ENCODE measurements around the gene ZDHHC20.
A peak's percentile ranks its signal among the peaks of the same experiment; 100 is the strongest.

The ZDHHC20 gene

DNA sequence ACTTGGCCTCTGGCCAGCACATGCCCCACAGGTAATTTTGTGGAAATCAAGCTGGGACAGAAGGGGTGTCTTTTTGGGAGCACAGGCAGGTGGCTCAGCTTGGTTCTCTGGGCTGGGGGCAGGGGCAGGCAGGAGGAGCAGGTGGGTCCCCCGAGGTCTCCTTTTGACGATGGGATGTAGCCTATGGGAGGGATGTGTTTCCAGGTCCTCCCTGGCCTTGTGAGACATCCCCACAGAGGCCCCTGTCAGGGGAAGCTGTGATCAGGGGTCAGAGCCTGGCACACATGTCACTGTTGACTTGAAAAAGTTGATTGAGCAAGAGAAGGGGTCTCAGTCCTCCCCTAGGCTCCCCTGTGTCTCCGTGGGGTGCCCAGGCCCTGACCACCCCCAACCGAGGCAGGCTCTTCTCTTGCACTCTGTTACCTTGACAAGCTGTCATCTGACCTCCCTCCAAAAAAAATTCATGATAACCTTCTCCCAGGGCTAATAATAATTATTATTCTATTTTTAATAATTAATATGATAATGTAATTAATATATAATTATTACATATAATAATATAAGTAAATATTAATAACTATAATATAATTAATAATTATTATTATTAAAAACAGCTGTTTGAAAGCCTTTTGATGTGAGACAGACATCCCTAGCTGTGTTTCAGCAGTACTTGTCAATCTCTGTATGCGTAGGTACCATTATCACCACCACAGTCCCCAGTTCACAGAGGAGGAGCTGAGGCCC lies 116.2 kb downstream of the ZDHHC20 start:
- DNase-seq (ENCODE audit: low read depth), result no peak
- H3K4me3 ChIP-seq (ENCODE audit: low read depth, low read length), result no peak overlapping the region
- TF ChIP-seq, protein P1, sequence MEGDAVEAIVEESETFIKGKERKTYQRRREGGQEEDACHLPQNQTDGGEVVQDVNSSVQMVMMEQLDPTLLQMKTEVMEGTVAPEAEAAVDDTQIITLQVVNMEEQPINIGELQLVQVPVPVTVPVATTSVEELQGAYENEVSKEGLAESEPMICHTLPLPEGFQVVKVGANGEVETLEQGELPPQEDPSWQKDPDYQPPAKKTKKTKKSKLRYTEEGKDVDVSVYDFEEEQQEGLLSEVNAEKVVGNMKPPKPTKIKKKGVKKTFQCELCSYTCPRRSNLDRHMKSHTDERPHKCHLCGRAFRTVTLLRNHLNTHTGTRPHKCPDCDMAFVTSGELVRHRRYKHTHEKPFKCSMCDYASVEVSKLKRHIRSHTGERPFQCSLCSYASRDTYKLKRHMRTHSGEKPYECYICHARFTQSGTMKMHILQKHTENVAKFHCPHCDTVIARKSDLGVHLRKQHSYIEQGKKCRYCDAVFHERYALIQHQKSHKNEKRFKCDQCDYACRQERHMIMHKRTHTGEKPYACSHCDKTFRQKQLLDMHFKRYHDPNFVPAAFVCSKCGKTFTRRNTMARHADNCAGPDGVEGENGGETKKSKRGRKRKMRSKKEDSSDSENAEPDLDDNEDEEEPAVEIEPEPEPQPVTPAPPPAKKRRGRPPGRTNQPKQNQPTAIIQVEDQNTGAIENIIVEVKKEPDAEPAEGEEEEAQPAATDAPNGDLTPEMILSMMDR (IDR thresholded peaks at IDR 0.05; ENCODE audit: control insufficient read depth, extremely low read depth, insufficient read depth), result no peak

DNA sequence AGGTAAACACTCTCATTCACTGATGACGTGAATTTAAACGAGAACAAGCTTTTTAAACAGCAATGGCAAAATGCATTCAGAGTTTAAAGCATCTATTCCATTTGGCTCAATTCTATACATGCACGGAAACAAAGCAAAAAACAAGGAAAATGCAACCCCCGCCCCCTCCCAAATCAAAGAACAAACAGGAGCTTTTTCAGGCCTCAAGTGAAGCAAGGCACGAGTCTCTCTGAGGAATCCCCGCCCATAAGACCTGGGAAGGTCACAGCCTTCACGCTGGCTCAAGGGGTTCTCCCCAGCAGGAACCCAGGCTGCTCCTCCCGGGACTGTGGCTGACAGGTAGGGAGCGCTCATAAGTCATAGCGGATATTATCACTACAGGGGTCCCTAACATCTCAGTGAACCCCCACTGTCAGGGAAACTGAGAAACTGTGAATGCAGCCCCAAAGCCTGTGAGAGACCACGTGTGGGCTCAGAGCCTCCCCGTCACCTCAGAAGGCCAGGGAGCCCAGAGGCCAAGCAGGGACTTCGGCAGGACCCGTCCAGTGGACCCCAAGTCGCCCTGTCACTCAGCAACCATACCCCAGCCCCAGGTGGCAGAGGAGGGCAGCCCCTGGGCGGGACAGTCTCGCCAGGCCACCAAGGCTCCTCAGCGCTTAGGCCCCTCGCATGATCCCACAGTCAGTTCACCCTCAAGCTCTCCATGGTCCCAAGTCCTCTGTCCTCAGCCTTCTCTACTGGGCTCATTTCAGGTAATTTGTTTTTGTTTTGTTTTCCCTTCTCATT lies 117.3 kb downstream of the ZDHHC20 start:
- no peak for DNase-seq (ENCODE audit: low read depth)
- H3K4me3 ChIP-seq (ENCODE audit: low read depth, low read length), result no peak overlapping the region
- TF ChIP-seq, protein P1 (IDR thresholded peaks at IDR 0.05; ENCODE audit: control insufficient read depth, extremely low read depth, insufficient read depth), result no peak

DNA sequence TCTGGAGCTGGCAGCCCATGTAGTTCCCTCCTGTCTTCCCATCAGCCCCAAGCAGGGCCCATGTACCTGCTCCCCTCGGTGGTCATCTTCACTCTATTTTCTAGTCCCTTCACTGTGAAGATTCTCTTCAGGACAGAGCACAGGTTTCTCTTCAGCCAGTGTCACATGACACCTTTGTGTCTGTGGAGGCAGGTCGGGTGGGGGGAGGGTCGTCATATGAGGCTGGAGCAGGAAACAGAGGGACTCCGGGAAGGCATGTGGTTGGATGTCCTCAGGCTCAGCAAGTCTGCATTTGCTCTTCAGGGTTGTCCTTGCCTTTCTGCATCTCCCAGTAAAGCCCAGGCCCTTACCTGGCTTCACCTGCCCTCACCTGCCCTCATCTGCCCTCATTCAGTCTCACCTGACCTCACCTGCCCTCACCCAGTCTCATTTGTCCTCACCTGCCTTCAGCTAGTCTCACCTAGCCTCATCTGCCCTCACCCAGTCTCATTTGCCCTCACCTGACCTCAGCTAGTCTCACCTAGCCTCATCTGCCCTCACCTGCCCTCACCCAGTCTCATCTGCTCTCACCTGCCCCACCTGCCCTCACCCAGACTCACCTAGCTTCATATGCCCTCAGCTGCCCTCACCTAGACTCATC lies 120.3 kb downstream of the ZDHHC20 start:
- TF ChIP-seq, protein P1 (IDR thresholded peaks at IDR 0.05; ENCODE audit: control insufficient read depth, extremely low read depth, insufficient read depth), result no peak
- no peak overlapping the region for H3K4me3 ChIP-seq (ENCODE audit: low read depth, low read length)
- peak; percentile 11 for DNase-seq (ENCODE audit: low read depth)

DNA sequence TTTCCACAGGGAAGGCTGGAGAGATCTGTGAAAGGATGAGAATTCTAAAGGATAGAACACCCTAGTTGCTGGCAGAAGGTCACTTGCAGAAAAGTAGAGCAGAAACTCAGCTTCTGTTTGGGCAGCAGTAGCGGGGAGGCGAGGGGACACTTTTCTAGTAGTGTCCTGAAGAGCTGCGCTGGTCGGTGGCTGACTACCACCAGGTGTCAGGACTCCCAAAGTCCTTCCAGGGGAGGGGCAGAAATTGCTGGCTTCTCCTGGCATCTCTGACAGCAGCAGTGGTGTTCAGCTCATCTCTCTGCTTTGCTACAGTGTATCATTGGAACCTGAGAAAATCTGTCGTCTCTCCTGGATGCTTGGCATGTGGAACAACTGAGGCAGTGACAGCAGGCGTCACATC lies 120.9 kb downstream of the ZDHHC20 start:
- no peak for DNase-seq (ENCODE audit: low read depth)
- no peak overlapping the region for H3K4me3 ChIP-seq (ENCODE audit: low read depth, low read length)
- TF ChIP-seq, protein P1 (IDR thresholded peaks at IDR 0.05; ENCODE audit: control insufficient read depth, extremely low read depth, insufficient read depth), result no peak

DNA sequence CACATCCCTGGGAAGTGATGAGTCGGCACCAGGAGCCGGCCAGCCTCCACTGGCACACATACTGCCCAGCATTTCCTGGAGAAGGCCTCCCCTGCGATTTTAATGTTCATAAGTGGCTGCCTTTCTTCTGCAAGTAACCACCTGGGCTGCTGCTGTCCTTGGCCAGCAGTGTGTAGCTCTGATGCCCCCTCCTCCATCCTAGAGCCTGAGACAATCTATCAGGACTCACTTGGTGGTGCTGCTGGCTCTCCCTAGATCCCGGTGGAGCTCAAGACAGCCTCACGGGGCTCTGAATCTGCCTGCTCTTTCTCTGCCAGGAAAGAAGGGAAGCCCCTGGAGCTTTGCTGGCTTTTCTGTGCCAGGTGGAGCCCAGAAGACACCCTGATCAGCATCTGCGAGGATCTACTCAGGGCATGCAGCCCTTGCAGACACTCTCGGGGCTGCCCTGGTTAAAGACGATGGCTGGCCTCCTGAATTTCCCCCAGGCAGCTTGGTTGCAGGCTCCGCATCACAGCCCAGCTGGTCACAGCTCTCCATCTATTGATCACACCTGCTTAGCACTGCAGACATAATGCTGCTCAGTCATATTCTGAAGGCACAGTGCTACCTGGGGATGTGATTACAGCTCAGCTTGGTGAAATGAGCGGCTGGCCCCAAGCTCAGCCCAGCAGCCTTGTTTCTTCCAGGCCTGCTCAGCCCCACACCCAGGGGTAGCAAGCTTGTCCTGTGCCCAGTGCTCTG lies 122.3 kb downstream of the ZDHHC20 start:
- no peak overlapping the region for H3K4me3 ChIP-seq (ENCODE audit: low read depth, low read length)
- TF ChIP-seq, protein P1 (IDR thresholded peaks at IDR 0.05; ENCODE audit: control insufficient read depth, extremely low read depth, insufficient read depth), result no peak

DNA sequence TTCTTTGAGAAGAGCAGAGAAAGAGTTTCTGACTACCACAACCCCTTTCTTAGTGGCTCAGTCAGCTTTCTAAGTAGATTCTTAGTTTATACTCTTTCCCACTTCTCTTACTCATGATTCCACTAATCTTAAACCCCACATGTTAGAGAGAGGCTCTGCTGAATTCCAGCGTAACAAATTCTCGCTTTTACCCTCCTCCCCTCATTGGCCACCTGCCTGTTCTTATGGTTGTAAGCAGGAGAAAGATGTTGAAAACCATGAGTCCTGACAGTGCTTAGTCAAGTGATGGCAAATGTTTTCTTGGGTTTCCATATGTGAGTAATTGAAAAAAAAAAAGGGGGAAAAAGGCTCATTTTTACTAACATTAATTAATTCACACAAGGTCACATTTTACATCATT lies 125.9 kb downstream of the ZDHHC20 start:
- no peak for DNase-seq (ENCODE audit: low read depth)
- H3K4me3 ChIP-seq (ENCODE audit: low read depth, low read length), result no peak overlapping the region
- TF ChIP-seq, protein P1 (IDR thresholded peaks at IDR 0.05; ENCODE audit: control insufficient read depth, extremely low read depth, insufficient read depth), result no peak

More for the DNA sequence above, 122.3 kb downstream of the ZDHHC20 start:
- no peak for DNase-seq (ENCODE audit: low read depth)

All from LNCaP clone FGC (cell line).